Subcutaneous adipose tissue (tissue), 4 donors: ENCODE results near the gene HID1. TPM values are rescaled to one million over a fixed set of nuclear protein-coding genes. Genes with fewer than 3 reads are reported as not detected.

Experiments used
- total RNA-seq, 4 donors: library from RNA; depleted of rRNA; stranded (reverse); fragments of >200 nt; gene quantifications; one replicate each; pipeline ENCODE4 v1.1.0, GENCODE V29; 2016
- TF ChIP-seq, protein P1 (sequence below): fragments of 450-650 bp; IDR thresholded peaks from one replicate; pipeline ENCODE4 v1.5.1; 2016; ENCODE audit warnings: low read depth, mild to moderate bottlenecking, control low read depth, antibody characterized with exemption, moderate library complexity

HID1 gene
- total RNA-seq, 4 donors from 2014 or later = 3.2 to 16.6 (median 3.6) TPM

DNA sequence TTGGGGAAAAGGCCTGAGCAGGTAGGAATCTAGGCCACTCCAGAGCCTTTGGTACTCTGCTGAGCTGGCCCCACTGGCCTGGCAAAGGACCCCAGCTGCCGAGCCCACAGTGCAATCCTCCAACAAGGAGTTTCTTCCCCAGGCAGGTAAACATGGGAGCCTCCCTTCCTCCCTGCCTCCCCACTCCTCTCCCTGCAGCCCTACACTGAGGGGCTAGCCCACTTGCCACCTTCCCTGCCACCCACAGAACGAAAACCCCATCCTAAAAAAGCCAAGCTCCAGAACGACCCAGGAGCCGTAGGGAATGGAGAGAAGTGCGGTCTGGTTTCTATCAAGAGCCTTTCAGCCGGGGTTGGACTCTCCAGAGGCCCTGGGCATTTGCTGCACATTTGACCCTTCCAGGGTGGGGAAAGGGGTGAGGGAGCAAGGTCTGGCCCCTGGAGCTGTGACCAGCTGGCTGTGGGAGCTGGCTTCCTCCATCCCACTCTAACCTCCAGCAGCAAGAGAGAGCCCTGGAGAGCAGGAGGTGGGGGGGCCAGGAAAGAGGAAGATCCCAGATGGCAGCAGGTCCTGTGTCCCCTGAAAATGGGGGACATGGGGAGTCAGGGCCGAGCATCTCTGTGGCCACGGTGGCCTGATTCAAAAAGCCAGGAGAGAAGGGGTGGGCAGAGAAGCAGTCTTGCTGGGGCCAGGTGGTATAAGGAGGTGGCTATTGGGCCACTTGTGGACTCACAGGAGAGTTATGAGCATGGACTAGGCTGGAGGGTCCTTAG is 1.3 kb downstream of the HID1 start:
- TF ChIP-seq, protein P1, sequence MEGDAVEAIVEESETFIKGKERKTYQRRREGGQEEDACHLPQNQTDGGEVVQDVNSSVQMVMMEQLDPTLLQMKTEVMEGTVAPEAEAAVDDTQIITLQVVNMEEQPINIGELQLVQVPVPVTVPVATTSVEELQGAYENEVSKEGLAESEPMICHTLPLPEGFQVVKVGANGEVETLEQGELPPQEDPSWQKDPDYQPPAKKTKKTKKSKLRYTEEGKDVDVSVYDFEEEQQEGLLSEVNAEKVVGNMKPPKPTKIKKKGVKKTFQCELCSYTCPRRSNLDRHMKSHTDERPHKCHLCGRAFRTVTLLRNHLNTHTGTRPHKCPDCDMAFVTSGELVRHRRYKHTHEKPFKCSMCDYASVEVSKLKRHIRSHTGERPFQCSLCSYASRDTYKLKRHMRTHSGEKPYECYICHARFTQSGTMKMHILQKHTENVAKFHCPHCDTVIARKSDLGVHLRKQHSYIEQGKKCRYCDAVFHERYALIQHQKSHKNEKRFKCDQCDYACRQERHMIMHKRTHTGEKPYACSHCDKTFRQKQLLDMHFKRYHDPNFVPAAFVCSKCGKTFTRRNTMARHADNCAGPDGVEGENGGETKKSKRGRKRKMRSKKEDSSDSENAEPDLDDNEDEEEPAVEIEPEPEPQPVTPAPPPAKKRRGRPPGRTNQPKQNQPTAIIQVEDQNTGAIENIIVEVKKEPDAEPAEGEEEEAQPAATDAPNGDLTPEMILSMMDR = no peak

GRCh38 chr17:74970395-74970794 is 2.2 kb downstream of the HID1 start:
- TF ChIP-seq, protein P1 = no peak

- TF ChIP-seq, protein P1 = no peak
Measured at GRCh38 chr17:74968361-74968780, 4.2 kb downstream of the HID1 start.

- TF ChIP-seq, protein P1 = no peak
Measured at GRCh38 chr17:74964988-74965622, 7.5 kb downstream of the HID1 start.

DNA sequence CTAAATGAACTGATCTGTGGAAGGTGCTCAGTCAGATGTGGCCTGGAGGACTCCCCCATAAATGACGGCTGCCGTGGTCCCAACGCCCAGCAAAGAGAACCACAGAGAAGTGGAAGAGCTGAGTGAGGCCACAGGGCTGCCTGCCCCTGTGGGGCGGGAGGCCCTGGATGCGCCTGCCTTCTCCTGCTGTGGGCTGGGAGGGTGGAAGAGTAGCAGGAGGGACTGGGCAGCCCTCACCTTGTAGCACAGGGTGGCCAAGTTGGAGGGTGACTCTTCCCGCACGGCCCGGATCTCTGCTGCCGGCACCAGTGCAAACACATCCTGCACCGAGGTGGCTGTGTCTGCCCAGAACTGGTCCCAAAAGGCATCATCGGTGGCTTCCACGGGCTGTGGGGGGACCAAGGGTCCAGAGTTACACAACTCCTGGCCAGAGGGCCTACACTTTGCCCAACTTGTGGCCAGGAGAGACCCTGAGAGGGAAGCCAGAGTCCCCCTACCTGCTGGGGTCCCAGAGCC is 8.3 kb downstream of the HID1 start:
- TF ChIP-seq, protein P1 = no peak

DNA sequence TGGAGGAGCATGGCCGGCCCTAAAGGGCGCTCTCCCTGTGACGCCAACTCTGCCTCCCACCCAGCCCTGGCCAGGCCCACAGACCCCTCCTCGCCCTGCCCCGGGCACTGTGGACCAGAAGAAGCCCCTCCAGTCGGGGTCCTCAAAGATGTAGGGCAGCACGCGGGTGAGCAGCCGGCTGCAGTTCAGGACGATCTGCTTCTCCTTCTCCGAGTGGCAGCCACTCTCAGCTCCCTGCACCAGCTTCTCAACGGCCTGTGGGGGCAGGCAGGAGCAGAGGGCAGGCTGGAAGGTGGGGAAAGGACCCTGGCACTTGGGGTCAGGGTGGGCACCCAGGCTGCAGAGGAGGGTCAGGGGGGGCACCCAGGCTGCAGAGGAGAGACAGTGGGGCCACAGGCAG is 8.9 kb downstream of the HID1 start:
- TF ChIP-seq, protein P1 = no peak

- TF ChIP-seq, protein P1 = no peak
Measured at GRCh38 chr17:74962622-74963394, 9.8 kb downstream of the HID1 start.
